Measurements from ENCODE around the gene OSBPL10.
"Not testable (repeated sequence)": the region's sequence is repeated elsewhere in the genome, so short reads cannot be mapped to it uniquely, and the experiment has no call there.

The OSBPL10 gene

DNA sequence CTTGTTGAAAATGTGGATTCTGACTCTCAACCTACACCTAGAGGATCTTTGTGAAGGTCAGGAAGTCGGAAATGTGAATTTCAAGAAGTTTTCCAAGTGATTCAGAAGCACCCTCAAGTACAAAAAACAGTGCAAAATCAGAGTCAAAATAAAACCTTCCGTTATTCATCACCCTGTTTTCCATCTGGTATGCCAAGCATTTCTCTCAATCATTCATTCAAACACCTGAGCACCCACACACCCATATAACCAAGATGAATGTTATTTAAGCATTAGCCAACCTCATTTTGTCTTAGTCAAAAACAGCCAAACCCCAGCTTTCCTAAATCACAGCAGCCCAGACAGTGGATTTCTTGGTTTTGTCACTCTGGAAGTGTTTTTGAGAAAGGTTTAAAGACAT, 91.1 kb downstream of the OSBPL10 start:
- DNase-seq: no peak
- Mint-ChIP-seq H3K4me1 (peaks cover 25% of the 10 kb centered on the region), H3K27ac (no peak overlapping the region), H3K36me3 (ENCODE audit: low read depth) (no peaks in the 10 kb centered on the region), H3K27me3 (peaks cover 3% of the 10 kb centered on the region), H3K9me3 (no peaks in the 10 kb centered on the region), H3K4me3 (no peak overlapping the region)
- no peak for ATAC-seq

DNA sequence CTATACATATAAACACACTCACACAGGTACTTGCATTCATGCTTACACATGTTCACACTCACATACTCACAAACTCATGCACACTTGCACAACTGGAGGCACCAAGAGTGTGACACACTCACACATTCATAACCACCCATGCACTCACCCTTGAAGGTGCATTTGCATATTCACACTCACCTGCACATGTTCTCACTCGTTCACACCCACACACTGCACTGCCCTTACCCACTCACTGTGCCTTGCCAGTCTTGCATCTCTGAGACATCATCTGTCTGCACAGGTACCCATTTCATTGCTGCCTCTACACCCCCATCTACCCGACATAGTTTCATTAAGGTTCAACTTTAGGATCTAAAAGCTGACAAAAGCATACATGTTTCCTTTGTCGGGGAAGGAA, 95.8 kb downstream of the OSBPL10 start:
- H3K27ac Mint-ChIP-seq: no peak overlapping the region
- no peaks in the 10 kb centered on the region for H3K27me3 Mint-ChIP-seq
- H3K9me3 Mint-ChIP-seq: no peaks in the 10 kb centered on the region
- peaks cover 7% of the 10 kb centered on the region for H3K4me1 Mint-ChIP-seq
- no peak overlapping the region for H3K4me3 Mint-ChIP-seq
- ATAC-seq: no peak
- no peak for DNase-seq
- H3K36me3 Mint-ChIP-seq (ENCODE audit: low read depth): no peaks in the 10 kb centered on the region

DNA sequence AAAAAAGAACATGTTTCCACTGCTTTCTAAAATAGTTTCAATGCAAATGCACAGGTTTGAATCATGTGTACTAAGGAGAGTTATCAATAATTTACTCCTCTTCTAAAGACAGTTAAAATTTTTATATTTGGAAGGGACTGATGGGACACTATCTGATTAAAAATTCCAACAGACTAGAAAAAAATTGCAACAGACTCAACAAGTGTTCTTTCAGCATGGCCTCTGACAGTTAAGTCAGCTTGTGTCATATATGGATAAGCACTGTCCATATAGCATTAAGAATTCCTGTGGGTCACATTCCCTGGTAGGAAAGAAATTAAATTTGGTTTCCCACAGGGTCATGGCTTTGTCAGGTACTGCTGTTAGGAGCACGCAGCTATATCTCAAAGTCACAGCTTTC, 96.8 kb downstream of the OSBPL10 start:
- Mint-ChIP-seq H3K4me1 (peaks cover 4% of the 10 kb centered on the region), H3K4me3 (no peak overlapping the region), H3K27me3 (no peaks in the 10 kb centered on the region), H3K36me3 (ENCODE audit: low read depth) (no peaks in the 10 kb centered on the region), H3K9me3 (no peaks in the 10 kb centered on the region), H3K27ac (no peak overlapping the region)
- ATAC-seq (no peak), DNase-seq (no peak)

DNA sequence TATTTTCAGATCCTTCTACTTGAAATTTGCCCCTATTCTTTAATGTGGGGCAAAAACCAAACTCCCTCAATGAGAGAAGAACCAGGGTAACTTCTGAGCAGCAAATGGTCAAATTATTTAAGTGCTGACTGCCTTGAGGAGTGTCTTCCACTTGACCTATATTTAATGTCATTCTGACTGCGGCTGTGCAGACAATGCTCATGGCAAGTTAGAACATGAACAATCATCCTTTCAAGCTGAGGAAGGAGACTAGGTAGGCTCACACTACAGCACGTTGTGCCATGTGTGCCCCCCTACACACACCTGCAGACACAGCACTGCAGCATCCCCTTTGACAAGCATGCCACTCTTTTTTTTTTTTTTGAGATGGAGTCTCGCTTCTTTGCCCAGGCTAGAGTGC, 98.2 kb downstream of the OSBPL10 start:
- ATAC-seq (no peak), DNase-seq (no peak)
- H3K27ac Mint-ChIP-seq: no peak overlapping the region
- no peaks in the 10 kb centered on the region for H3K9me3 Mint-ChIP-seq
- H3K36me3 Mint-ChIP-seq (ENCODE audit: low read depth): no peaks in the 10 kb centered on the region
- H3K4me1 Mint-ChIP-seq: peaks cover 4% of the 10 kb centered on the region
- no peak overlapping the region for H3K4me3 Mint-ChIP-seq
- no peaks in the 10 kb centered on the region for H3K27me3 Mint-ChIP-seq

DNA sequence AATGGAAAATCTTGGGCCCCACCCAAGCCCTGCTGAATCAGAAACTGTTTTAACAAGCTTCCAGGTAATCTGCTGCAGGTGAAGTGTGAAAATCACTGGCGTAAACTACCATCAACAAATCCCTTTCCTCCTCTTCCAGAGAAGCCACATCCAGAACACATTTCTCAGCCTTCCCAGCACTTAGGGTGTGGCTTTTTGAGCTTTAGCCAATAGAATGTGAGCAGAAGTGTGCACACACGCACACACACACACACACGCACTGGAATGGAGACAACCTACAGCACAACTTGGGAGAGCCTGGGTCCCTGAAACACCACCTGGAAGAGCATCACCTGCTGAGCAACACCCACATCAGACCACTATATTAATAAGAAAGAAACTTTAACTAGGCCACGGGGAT, 98.6 kb downstream of the OSBPL10 start:
- Mint-ChIP-seq H3K27ac (no peak overlapping the region), H3K4me3 (no peak overlapping the region), H3K9me3 (no peaks in the 10 kb centered on the region), H3K4me1 (peaks cover 4% of the 10 kb centered on the region), H3K36me3 (ENCODE audit: low read depth) (no peaks in the 10 kb centered on the region), H3K27me3 (no peaks in the 10 kb centered on the region)
- DNase-seq (no peak), ATAC-seq (no peak)

DNA sequence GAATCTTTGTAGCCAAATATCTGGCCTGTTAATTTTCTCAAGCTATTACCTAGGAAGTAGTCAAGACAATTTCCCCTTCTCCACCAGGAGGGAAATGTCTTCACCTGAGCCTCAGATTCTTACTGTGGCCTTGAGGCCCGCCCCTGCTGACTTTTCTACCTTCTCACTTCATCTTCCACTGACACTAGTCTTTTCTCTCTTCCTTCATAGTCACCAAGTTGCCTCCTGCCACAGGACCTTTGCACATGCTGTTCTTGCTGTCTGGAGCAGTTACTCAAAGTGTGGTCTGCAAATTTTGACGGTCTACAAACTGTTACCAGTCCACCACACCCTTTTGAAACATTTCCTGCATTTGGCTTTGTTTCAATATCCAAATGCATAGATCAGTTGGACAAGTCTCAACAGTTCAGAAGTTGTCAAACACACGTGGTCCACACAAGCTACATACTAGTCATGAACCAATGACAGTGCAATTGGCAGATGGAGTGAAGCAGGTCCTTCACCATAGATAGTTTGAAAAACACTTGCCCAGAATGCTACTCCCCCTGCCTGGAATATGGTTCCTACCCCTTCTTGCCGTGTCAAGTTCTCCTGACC, 100.5 kb downstream of the OSBPL10 start:
- no peak overlapping the region for H3K4me3 Mint-ChIP-seq
- H3K36me3 Mint-ChIP-seq (ENCODE audit: low read depth): no peaks in the 10 kb centered on the region
- H3K27me3 Mint-ChIP-seq: no peaks in the 10 kb centered on the region
- ATAC-seq (no peak), DNase-seq (no peak)
- no peaks in the 10 kb centered on the region for H3K9me3 Mint-ChIP-seq
- no peak overlapping the region for H3K27ac Mint-ChIP-seq
- peaks cover 8% of the 10 kb centered on the region for H3K4me1 Mint-ChIP-seq

DNA sequence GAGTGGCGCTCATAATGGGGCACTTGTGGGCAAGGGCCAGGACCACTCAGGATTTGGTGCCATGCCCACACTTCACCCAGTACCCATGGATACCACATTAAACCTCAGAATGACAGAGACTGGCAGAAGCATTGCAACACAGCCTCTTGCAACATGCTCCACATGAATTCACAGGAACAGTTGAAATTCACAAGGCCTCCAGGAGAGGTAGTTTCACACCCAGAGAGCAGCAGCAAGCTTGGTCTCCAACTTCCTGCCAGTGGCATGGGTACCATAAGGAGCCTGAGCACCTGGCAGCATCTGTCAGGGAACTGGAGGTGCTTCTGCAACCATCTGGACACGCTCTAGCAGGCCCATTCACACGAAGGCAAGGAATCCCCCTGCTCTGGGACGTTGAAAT, 101.0 kb downstream of the OSBPL10 start:
- Mint-ChIP-seq H3K27me3 (no peaks in the 10 kb centered on the region), H3K4me3 (no peak overlapping the region), H3K9me3 (no peaks in the 10 kb centered on the region), H3K4me1 (peaks cover 4% of the 10 kb centered on the region), H3K27ac (no peak overlapping the region), H3K36me3 (ENCODE audit: low read depth) (no peaks in the 10 kb centered on the region)
- ATAC-seq (no peak), DNase-seq (no peak)

DNA sequence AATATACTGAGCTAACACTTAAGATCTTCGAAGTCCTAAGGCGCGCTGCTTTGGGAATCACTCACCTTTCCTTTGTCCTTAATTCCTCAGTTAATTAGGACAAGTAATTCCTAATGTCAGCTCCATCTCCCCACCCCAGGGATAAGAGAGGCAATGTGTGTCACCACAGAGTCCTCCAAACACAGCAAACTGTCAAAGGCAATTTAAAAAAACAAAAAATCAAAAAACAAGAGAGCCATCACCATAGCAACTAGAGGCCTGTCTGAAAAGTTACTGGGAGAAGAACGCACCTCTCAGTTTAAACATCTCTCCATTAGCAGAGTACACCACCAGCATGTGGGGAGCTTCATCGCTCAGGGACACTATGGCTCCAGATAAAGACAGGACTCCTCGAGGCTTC, 101.7 kb downstream of the OSBPL10 start:
- Mint-ChIP-seq H3K4me1 (peaks cover 4% of the 10 kb centered on the region), H3K36me3 (ENCODE audit: low read depth) (no peaks in the 10 kb centered on the region), H3K4me3 (no peak overlapping the region), H3K9me3 (no peaks in the 10 kb centered on the region), H3K27ac (no peak overlapping the region), H3K27me3 (no peaks in the 10 kb centered on the region)
- ATAC-seq: no peak
- DNase-seq: no peak

DNA sequence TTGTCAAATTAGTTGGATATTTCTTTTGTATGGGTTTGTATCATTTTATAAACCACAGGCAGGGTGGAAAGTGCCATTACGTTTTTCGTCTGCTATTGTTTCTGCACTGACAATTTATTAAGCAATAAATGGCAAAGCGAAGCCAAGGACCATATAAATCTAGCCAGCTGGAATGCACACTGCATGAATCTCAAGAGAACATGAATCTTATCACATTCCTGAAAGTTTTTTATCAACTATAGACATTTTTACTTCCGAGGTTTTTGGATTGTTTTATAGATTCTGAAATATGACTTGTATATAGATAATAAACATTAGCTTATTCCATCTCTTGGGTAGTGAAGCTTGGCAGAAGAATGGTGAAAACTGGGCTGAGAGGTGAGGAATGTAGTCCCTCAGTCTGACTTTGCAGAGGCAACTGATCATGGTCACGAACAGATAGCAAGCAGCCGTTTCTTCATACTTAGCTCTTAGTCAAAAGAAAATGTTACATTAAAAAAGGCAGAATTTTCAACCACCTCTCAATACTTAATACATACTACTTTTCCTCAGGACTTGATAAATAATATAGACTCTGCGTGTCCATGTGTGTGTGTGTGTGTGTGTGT, 102.7 kb downstream of the OSBPL10 start:
- ATAC-seq: no peak
- H3K27ac Mint-ChIP-seq: no peak overlapping the region
- no peak for DNase-seq
- H3K4me1 Mint-ChIP-seq: peaks cover 4% of the 10 kb centered on the region
- H3K9me3 Mint-ChIP-seq: no peaks in the 10 kb centered on the region
- H3K36me3 Mint-ChIP-seq (ENCODE audit: low read depth): no peaks in the 10 kb centered on the region
- no peaks in the 10 kb centered on the region for H3K27me3 Mint-ChIP-seq
- no peak overlapping the region for H3K4me3 Mint-ChIP-seq

DNA sequence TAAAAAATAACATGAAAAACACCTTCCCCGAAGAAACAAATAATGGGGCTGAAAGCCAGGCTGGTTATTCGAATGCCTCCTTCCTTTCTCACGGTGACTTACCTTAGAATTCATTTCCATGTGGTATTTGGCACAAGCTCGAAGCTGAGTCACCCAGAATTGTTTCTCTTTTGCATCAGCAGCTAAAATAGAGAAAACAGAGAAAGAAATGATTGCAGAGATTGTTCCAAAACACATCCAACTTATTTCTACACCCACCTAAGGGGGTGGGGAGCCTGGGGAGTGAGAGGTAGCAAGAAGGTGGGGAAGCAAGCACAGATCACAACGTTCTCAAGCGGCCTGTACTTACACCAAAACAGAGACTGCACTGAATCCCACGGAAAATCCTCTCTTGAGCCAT, 104.7 kb downstream of the OSBPL10 start:
- peaks cover 4% of the 10 kb centered on the region for H3K4me1 Mint-ChIP-seq
- H3K4me3 Mint-ChIP-seq: no peak overlapping the region
- no peaks in the 10 kb centered on the region for H3K27me3 Mint-ChIP-seq
- H3K36me3 Mint-ChIP-seq (ENCODE audit: low read depth): no peaks in the 10 kb centered on the region
- DNase-seq: no peak
- H3K9me3 Mint-ChIP-seq: no peaks in the 10 kb centered on the region
- H3K27ac Mint-ChIP-seq: no peak overlapping the region
- ATAC-seq: no peak

DNA sequence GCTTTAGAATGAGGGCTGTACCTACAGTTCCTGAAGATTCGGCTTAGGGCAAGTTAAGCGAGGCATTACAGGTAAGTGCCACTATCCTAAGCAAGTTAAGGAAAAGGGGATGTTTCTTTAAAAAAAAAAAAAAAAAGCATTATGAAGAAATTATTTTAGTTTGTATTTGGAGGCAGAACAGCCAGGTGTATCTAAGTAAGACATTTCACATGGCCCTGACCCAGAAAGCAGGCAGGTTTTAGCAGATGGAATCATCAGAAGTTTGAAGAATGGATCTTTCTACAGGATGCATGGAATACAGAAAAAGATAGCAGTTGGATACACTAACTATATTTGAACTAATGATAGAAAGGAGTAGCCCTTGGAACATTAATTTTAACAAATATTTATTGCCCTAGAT, 105.6 kb downstream of the OSBPL10 start:
- Mint-ChIP-seq H3K27me3 (no peaks in the 10 kb centered on the region), H3K9me3 (no peaks in the 10 kb centered on the region), H3K4me3 (no peak overlapping the region), H3K27ac (no peak overlapping the region), H3K4me1 (peaks cover 4% of the 10 kb centered on the region), H3K36me3 (ENCODE audit: low read depth) (no peaks in the 10 kb centered on the region)
- ATAC-seq: no peak
- DNase-seq: no peak

DNA sequence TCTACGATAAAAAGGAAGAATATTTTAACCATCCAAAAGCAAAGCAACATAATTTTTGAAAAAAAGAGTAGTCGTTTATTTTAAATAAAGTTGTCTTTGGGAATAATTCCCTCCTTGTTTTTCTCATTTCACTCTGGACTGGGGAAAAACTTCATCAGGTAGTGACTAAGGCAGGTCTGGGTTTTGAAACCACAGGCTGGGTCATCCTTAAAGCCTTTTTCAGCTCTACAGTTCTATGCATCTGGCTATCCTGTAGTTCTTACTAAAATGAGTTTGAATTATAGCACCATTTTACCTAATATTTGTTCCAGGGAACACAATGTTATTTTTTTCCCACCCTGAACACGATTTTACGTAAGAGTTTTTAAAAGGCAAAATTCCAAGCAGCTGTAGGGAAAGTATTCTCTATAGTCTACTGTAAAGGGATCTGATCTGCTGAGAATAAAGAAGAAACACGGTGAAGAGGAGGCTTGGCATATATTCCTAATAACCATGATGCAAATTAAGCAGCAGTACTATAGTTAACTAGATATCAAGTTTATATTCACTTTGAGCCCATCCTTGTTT, 107.7 kb downstream of the OSBPL10 start:
- DNase-seq: no peak

DNA sequence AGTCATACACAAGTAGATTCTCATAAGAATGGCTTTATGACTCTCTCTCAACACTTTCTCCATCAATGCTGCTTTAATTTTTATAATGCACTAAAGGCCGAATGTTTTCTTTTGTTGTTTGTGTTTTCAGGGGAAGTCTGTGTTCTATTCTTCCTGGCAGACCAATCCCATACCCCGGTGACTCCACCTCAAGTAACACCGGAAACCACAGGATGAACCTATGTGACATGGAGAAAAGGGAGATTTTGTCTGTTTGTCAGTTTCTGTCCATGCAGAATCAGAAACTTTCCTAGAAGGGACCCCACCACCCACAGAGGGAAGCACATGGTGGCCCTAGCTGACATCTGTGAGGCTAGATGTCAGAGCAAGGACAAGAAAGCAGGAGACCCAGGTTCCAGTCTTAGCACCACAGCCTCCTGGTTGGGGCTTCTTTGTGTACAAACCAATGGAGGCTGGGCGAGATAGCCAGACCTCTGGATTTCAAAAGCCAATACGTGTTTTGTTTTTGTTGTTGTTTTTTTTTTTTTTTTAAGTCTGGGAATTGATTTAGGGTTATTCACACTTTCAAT, 109.0 kb downstream of the OSBPL10 start:
- Mint-ChIP-seq H3K4me1 (peaks cover 4% of the 10 kb centered on the region), H3K9me3 (no peaks in the 10 kb centered on the region), H3K36me3 (ENCODE audit: low read depth) (no peaks in the 10 kb centered on the region), H3K27me3 (no peaks in the 10 kb centered on the region), H3K4me3 (no peak overlapping the region), H3K27ac (no peak overlapping the region)
- ATAC-seq: no peak
- DNase-seq: no peak

More for the DNA sequence above, 107.7 kb downstream of the OSBPL10 start:
- no peaks in the 10 kb centered on the region for H3K9me3 Mint-ChIP-seq
- ATAC-seq: no peak
- H3K4me1 Mint-ChIP-seq: peaks cover 4% of the 10 kb centered on the region
- no peaks in the 10 kb centered on the region for H3K36me3 Mint-ChIP-seq (ENCODE audit: low read depth)
- no peaks in the 10 kb centered on the region for H3K27me3 Mint-ChIP-seq
- no peak overlapping the region for H3K27ac Mint-ChIP-seq
- no peak overlapping the region for H3K4me3 Mint-ChIP-seq

DNA sequence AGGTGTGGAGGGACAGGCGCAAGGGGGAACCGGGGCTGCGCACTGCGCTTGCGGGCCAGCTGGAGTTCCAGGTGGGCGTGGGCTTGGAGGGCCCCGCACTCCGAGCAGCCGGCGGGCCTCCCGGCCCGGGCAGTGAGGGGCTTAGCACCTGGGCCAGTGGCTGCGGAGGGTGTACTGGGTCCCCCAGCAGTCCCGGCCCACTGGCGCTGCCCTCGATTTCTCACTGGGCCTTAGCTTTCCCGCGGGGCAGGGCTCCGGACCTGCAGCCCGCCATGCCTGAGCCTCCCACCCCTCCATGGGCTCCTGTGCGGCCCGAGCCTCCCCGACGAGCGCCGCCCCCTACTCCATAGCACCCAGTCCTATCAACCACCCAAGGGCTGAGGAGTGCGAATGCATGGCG, 111.0 kb downstream of the OSBPL10 start:
- ATAC-seq; H3K27ac Mint-ChIP-seq; H3K4me3 Mint-ChIP-seq; DNase-seq; H3K36me3 Mint-ChIP-seq (ENCODE audit: low read depth); H3K9me3 Mint-ChIP-seq; H3K27me3 Mint-ChIP-seq; H3K4me1 Mint-ChIP-seq: not testable (repeated sequence)

DNA sequence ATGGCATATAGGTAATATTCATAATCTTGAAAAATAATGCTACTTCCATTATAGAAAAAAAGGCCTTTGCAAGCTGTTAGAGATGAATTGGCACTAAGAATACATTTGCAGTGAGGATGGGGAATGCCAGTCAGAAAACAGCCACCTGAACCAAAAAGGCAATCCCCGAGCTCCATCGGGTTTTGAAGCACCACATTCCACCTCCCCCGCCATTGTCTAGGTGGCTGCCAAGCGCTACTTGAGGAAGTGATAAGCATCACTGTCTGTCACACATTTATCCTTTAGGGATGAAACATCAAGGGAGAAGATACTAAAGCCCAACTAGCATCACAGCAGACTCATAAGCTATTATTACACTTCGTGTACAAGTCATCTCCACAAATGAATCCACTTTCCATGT, 112.8 kb downstream of the OSBPL10 start:
- Mint-ChIP-seq H3K27ac (no peak overlapping the region), H3K4me3 (no peak overlapping the region), H3K27me3 (no peaks in the 10 kb centered on the region), H3K4me1 (no peaks in the 10 kb centered on the region), H3K36me3 (ENCODE audit: low read depth) (no peaks in the 10 kb centered on the region), H3K9me3 (no peaks in the 10 kb centered on the region)
- DNase-seq: no peak
- no peak for ATAC-seq
